ENCODE results near the gene PRR15. TPM values are rescaled to one million over a fixed set of nuclear protein-coding genes. Genes with fewer than 3 reads are reported as not detected.

The PRR15 gene
- total and polyA plus RNA-seq, 2 experiments from 2014 or later, result 9.6 to 17.4 TPM

- Mint-ChIP-seq H3K9me3 (peaks cover 19% of the 10 kb centered on the region), H3K4me3 (no peak overlapping the region), H3K4me1 (peaks cover 26% of the 10 kb centered on the region), H3K27me3 (ENCODE audit: insufficient read depth, low read depth, poor library complexity) (peaks cover 8% of the 10 kb centered on the region), H3K36me3 (ENCODE audit: low read depth) (peaks cover 11% of the 10 kb centered on the region), H3K27ac (no peak overlapping the region)
- H3K4me3 ChIP-seq, result no peak overlapping the region
- no peaks in the 10 kb centered on the region for H3K79me2 ChIP-seq (replicated peaks; ENCODE audit: insufficient read depth)
- no peaks in the 10 kb centered on the region for H3K27me3 ChIP-seq (ENCODE audit: insufficient read depth)
- no peaks in the 10 kb centered on the region for H3K9me2 ChIP-seq (ENCODE audit: insufficient read depth)
- H2AFZ ChIP-seq, result no peak overlapping the region
- no peaks in the 10 kb centered on the region for H3F3A ChIP-seq (replicated peaks; ENCODE audit: low read depth)
- no peaks in the 10 kb centered on the region for H4K20me1 ChIP-seq (replicated peaks; ENCODE audit: insufficient read depth)
- peaks cover 13% of the 10 kb centered on the region for H3K4me1 ChIP-seq (ENCODE audit: insufficient read depth)
- no peak for TF ChIP-seq STAT1 (IDR thresholded peaks at IDR 0.05; ENCODE audit: unreplicated experiment)
- TF ChIP-seq REST (IDR thresholded peaks at IDR 0.05; ENCODE audit: unreplicated experiment), result no peak
- no peak for TF ChIP-seq ZNF114 (CRISPR knock-in tag; IDR thresholded peaks at IDR 0.05)
- no peak for TF ChIP-seq JUNB (IDR thresholded peaks at IDR 0.05; ENCODE audit: unreplicated experiment)
- TF ChIP-seq NANOG (IDR thresholded peaks at IDR 0.05; ENCODE audit: borderline replicate concordance), result no peak
- no peak for TF ChIP-seq CREB1 (CRISPR knock-in tag; IDR thresholded peaks at IDR 0.05; ENCODE audit: low read depth)
- TF ChIP-seq EZH2 (IDR thresholded peaks at IDR 0.05; ENCODE audit: low read depth, unreplicated experiment), result no peak
- TF ChIP-seq, protein P1, sequence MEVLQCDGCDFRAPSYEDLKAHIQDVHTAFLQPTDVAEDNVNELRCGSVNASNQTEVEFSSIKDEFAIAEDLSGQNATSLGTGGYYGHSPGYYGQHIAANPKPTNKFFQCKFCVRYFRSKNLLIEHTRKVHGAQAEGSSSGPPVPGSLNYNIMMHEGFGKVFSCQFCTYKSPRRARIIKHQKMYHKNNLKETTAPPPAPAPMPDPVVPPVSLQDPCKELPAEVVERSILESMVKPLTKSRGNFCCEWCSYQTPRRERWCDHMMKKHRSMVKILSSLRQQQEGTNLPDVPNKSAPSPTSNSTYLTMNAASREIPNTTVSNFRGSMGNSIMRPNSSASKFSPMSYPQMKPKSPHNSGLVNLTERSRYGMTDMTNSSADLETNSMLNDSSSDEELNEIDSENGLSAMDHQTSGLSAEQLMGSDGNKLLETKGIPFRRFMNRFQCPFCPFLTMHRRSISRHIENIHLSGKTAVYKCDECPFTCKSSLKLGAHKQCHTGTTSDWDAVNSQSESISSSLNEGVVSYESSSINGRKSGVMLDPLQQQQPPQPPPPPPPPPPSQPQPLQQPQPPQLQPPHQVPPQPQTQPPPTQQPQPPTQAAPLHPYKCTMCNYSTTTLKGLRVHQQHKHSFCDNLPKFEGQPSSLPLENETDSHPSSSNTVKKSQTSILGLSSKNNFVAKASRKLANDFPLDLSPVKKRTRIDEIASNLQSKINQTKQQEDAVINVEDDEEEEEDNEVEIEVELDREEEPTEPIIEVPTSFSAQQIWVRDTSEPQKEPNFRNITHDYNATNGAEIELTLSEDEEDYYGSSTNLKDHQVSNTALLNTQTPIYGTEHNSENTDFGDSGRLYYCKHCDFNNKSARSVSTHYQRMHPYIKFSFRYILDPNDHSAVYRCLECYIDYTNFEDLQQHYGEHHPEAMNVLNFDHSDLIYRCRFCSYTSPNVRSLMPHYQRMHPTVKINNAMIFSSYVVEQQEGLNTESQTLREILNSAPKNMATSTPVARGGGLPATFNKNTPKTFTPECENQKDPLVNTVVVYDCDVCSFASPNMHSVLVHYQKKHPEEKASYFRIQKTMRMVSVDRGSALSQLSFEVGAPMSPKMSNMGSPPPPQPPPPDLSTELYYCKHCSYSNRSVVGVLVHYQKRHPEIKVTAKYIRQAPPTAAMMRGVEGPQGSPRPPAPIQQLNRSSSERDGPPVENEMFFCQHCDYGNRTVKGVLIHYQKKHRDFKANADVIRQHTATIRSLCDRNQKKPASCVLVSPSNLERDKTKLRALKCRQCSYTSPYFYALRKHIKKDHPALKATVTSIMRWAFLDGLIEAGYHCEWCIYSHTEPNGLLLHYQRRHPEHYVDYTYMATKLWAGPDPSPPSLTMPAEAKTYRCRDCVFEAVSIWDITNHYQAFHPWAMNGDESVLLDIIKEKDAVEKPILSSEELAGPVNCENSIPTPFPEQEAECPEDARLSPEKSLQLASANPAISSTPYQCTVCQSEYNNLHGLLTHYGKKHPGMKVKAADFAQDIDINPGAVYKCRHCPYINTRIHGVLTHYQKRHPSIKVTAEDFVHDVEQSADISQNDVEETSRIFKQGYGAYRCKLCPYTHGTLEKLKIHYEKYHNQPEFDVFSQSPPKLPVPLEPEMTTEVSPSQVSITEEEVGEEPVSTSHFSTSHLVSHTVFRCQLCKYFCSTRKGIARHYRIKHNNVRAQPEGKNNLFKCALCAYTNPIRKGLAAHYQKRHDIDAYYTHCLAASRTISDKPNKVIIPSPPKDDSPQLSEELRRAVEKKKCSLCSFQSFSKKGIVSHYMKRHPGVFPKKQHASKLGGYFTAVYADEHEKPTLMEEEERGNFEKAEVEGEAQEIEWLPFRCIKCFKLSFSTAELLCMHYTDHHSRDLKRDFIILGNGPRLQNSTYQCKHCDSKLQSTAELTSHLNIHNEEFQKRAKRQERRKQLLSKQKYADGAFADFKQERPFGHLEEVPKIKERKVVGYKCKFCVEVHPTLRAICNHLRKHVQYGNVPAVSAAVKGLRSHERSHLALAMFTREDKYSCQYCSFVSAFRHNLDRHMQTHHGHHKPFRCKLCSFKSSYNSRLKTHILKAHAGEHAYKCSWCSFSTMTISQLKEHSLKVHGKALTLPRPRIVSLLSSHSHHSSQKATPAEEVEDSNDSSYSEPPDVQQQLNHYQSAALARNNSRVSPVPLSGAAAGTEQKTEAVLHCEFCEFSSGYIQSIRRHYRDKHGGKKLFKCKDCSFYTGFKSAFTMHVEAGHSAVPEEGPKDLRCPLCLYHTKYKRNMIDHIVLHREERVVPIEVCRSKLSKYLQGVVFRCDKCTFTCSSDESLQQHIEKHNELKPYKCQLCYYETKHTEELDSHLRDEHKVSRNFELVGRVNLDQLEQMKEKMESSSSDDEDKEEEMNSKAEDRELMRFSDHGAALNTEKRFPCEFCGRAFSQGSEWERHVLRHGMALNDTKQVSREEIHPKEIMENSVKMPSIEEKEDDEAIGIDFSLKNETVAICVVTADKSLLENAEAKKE (CRISPR knock-in tag; IDR thresholded peaks at IDR 0.05), result no peak
- TF ChIP-seq, protein P2, sequence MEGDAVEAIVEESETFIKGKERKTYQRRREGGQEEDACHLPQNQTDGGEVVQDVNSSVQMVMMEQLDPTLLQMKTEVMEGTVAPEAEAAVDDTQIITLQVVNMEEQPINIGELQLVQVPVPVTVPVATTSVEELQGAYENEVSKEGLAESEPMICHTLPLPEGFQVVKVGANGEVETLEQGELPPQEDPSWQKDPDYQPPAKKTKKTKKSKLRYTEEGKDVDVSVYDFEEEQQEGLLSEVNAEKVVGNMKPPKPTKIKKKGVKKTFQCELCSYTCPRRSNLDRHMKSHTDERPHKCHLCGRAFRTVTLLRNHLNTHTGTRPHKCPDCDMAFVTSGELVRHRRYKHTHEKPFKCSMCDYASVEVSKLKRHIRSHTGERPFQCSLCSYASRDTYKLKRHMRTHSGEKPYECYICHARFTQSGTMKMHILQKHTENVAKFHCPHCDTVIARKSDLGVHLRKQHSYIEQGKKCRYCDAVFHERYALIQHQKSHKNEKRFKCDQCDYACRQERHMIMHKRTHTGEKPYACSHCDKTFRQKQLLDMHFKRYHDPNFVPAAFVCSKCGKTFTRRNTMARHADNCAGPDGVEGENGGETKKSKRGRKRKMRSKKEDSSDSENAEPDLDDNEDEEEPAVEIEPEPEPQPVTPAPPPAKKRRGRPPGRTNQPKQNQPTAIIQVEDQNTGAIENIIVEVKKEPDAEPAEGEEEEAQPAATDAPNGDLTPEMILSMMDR (conservative IDR thresholded peaks at IDR 0.05; ENCODE audit: low read depth in 2 of 2), result no peak
- TF ChIP-seq ZNF331 (CRISPR knock-in tag; IDR thresholded peaks at IDR 0.05; ENCODE audit: low read depth), result no peak
- TF ChIP-seq POLR2AphosphoS5 (IDR thresholded peaks at IDR 0.05; ENCODE audit: low read depth), result no peak
- no peak for TF ChIP-seq EZH2phosphoT487 (IDR thresholded peaks at IDR 0.05; ENCODE audit: unreplicated experiment)
- TF ChIP-seq, protein P3, sequence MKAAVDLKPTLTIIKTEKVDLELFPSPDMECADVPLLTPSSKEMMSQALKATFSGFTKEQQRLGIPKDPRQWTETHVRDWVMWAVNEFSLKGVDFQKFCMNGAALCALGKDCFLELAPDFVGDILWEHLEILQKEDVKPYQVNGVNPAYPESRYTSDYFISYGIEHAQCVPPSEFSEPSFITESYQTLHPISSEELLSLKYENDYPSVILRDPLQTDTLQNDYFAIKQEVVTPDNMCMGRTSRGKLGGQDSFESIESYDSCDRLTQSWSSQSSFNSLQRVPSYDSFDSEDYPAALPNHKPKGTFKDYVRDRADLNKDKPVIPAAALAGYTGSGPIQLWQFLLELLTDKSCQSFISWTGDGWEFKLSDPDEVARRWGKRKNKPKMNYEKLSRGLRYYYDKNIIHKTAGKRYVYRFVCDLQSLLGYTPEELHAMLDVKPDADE (IDR thresholded peaks at IDR 0.05), result no peak
- no peak for DNase-seq (ENCODE audit: low spot score)
- H3K27ac ChIP-seq (ENCODE audit: low read depth), result no peak overlapping the region
- H3K36me3 ChIP-seq (ENCODE audit: insufficient read depth), result 0 out of 2 replicates have a peak, but pooled peaks cover 3% of the 10 kb centered on the region
- no peak overlapping the region for H3K4me2 ChIP-seq
- no peak for ATAC-seq
Measured at GRCh38 chr7:29572558-29572957, 8.9 kb downstream of the PRR15 start.

All from GM23338 (cell line).